ENCODE data around the gene UPB1.

Gene UPB1

GRCh38 chr22:24502034-24502433 lies 6.9 kb downstream of the UPB1 start:
- no peak overlapping the region for H3K4me3 ChIP-seq (replicated peaks; ENCODE audit: insufficient read depth, low read length)
- DNase-seq (ENCODE audit: low read depth in 1 of 2, low spot score in 1 of 2) = no peak
- no peak overlapping the region for H3K27ac ChIP-seq (replicated peaks)
- TF ChIP-seq GABPA (IDR thresholded peaks at IDR 0.05; ENCODE audit: low read depth) = no peak
- no peak for TF ChIP-seq SPI1 (IDR thresholded peaks at IDR 0.05; ENCODE audit: borderline replicate concordance, low read depth)
- TF ChIP-seq POLR2AphosphoS5 (IDR thresholded peaks at IDR 0.05; ENCODE audit: low read depth) = no peak
- no peak for TF ChIP-seq CTCF (IDR thresholded peaks at IDR 0.05; ENCODE audit: insufficient read depth, low read length)
- no peak for TF ChIP-seq REST (IDR thresholded peaks at IDR 0.05; ENCODE audit: insufficient replicate concordance, low read depth)
- H3K27me3 ChIP-seq (ENCODE audit: insufficient read depth, poor library complexity, severe bottlenecking) = no peaks in the 10 kb centered on the region

GRCh38 chr22:24502541-24502940 lies 7.4 kb downstream of the UPB1 start:
- Histone ChIP-seq H3K27ac (replicated peaks) (no peak overlapping the region), H3K27me3 (ENCODE audit: insufficient read depth, poor library complexity, severe bottlenecking) (no peaks in the 10 kb centered on the region), H3K4me3 (replicated peaks; ENCODE audit: insufficient read depth, low read length) (no peak overlapping the region)
- peak; percentile 53; the same call in 1 of the 2 replicates for TF ChIP-seq SPI1 (IDR thresholded peaks at IDR 0.05; ENCODE audit: borderline replicate concordance, low read depth)
- TF ChIP-seq REST (IDR thresholded peaks at IDR 0.05; ENCODE audit: insufficient replicate concordance, low read depth) = no peak
- no peak for TF ChIP-seq GABPA (IDR thresholded peaks at IDR 0.05; ENCODE audit: low read depth)
- TF ChIP-seq POLR2AphosphoS5 (IDR thresholded peaks at IDR 0.05; ENCODE audit: low read depth) = no peak
- no peak for TF ChIP-seq CTCF (IDR thresholded peaks at IDR 0.05; ENCODE audit: insufficient read depth, low read length)
- no peak for DNase-seq (ENCODE audit: low read depth in 1 of 2, low spot score in 1 of 2)

- peak; percentile 74 to 89 for DNase-seq (ENCODE audit: low read depth in 1 of 2, low spot score in 1 of 2)
- Histone ChIP-seq H3K27ac (replicated peaks) (peak overlapping the region; percentile 38), H3K4me3 (replicated peaks; ENCODE audit: insufficient read depth, low read length) (no peak overlapping the region), H3K27me3 (ENCODE audit: insufficient read depth, poor library complexity, severe bottlenecking) (no peaks in the 10 kb centered on the region)
- TF ChIP-seq SPI1 (IDR thresholded peaks at IDR 0.05; ENCODE audit: borderline replicate concordance, low read depth) (peak; percentile 76; the same call in 1 of the 2 replicates), REST (IDR thresholded peaks at IDR 0.05; ENCODE audit: insufficient replicate concordance, low read depth) (no peak), POLR2AphosphoS5 (IDR thresholded peaks at IDR 0.05; ENCODE audit: low read depth) (no peak), CTCF (IDR thresholded peaks at IDR 0.05; ENCODE audit: insufficient read depth, low read length) (peak; percentile 50), GABPA (IDR thresholded peaks at IDR 0.05; ENCODE audit: low read depth) (no peak)
Observed at GRCh38 chr22:24503137-24503842, 8.2 kb downstream of the UPB1 start.

All from HL-60 (cell line).